CD4-positive, alpha-beta T cell treated with Interleukin-1 beta for 1 hour (primary cell): ENCODE results near the gene GAB3.
"Not testable (repeated sequence)": the region's sequence is repeated elsewhere in the genome, so short reads cannot be mapped to it uniquely, and the experiment has no call there.

Experiments
- DNase-seq, 2 donors: peaks; one replicate each; pipeline ENCODE4 v3.0.0-alpha.2; 2020 to 2022

Gene GAB3

DNA sequence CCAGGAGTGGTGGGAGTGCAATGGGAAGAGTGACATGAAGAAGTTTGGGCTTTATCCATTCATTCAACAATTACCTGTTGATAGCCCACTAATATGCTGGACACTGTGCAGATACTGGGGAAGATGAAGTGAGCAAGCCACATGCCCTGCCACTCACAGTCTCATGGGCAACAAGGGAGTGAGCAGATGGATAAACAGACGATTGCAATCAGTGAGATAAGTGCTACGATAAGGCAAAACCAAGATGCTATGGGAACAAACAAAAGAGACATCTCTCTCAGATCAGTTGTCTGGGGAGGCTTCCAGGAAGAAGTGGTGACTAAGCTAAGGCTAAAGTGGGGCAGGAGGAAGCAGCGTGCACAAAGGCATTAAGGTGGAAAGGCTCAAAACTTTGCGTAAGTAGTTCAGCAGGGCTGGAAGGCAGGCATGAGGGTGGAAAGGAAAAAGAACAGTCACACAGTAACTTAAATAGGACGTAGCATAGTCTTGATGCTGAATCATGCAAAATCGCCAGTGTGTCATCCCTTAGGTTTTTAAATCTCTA, 31.7 kb downstream of the GAB3 start:
- peak; percentile 47 to 58 for DNase-seq

GRCh38 chrX:154718616-154719015, 32.3 kb downstream of the GAB3 start:
- no peak for DNase-seq

- peak; percentile 37 to 46 for DNase-seq
Measured at GRCh38 chrX:154717824-154718223, 33.1 kb downstream of the GAB3 start.

DNA sequence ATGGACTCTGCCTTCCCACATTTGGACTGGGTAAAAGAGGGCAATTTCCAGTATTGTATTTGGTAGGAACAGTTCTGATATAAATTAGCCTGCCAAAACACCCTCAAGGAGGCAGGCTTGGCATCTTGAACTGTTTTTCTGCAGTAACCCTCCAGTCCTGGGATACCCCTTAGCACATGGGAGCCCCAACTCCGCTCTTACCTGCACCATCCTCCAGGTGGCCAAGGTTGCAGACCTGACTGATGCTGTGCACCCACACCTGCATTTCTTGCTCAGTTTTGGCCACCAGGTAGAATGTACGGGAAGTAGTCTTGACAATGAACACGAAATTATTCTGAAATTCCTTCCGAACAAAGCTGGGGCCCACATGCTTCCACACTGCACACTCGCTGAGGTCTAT, 35.1 kb downstream of the GAB3 start:
- DNase-seq = no peak

- DNase-seq = peak; percentile 42 to 70
Measured at GRCh38 chrX:154714925-154715324, 36.0 kb downstream of the GAB3 start.

- peak in 1 of 2 donors; percentile 54 for DNase-seq
Measured at GRCh38 chrX:154712781-154713740, 37.8 kb downstream of the GAB3 start.

DNA sequence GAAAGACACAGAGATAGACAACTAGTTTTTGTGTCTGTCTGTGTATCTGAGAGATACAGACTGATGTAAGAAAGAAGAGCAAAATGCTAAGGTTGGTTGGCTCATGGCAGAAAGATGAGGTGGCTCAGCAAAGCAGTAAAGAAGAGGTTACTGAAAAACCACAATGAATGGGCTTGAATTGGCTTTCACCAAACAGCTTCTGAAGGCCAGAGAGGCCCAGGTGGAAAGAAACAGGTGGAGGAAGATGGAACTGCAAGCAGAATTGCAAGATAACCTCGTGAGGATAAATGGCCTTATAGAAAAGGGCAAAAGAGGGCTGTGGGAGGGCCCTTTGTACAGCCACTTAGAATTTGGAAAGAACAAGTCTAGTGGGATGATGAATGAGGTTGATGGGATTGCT, 39.6 kb downstream of the GAB3 start:
- DNase-seq = no peak

- no peak for DNase-seq
Measured at GRCh38 chrX:154710309-154710708, 40.6 kb downstream of the GAB3 start.

DNA sequence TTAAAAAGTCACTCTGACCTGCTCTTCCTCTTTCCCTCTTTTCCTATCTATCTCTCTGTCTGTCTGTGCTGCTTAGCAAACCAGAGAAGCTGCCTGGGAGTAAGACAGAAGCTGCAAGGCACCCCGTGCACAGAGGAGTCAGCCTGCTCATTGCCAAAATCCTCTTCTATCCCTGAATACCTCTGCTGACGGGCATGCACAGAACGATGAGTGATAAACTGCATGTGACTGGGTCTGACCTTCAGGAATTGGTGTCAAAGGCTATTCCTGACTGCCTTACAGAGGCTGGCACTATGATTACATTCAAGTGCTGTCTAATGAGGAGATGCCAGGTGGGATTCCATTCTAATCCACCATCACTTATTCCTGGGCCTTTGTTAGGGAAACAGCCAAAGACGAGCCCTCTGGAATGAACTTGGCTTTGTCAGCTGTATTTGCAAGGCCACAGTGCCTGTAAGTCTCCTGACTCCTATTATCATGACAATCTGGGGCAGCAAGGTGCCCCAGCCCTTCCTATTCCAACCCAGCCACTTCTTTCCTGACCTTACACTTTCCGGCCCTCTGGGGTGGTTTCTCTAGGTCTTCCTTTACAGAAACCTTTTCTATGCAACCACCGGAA, 52.1 kb downstream of the GAB3 start:
- DNase-seq = no peak

GRCh38 chrX:154696676-154697045, 54.2 kb downstream of the GAB3 start:
- DNase-seq = no peak

- no peak for DNase-seq
Measured at GRCh38 chrX:154695911-154696675, 54.8 kb downstream of the GAB3 start.

- no peak for DNase-seq
Measured at GRCh38 chrX:154693394-154693793, 57.5 kb downstream of the GAB3 start.

DNA sequence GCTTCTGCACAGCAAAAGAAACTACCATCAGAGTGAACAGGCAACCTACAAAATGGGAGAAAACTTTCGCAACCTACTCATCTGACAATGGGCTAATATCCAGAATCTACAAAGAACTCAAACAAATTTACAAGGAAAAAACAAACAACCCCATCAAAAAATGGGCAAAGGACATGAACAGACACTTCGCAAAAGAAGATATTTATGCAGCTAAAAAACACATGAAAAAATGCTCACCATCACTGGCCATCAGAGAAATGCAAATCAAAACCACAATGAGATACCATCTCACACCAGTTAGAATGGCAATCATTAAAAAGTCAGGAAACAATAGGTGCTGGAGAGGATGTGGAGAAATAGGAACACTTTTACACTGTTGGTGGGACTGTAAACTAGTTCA, 60.4 kb downstream of the GAB3 start:
- not testable (repeated sequence) for DNase-seq

GRCh38 chrX:154672084-154672483, 78.8 kb downstream of the GAB3 start:
- DNase-seq = not testable (repeated sequence)

- not testable (repeated sequence) for DNase-seq
Measured at GRCh38 chrX:154670848-154671247, 80.0 kb downstream of the GAB3 start.

DNA sequence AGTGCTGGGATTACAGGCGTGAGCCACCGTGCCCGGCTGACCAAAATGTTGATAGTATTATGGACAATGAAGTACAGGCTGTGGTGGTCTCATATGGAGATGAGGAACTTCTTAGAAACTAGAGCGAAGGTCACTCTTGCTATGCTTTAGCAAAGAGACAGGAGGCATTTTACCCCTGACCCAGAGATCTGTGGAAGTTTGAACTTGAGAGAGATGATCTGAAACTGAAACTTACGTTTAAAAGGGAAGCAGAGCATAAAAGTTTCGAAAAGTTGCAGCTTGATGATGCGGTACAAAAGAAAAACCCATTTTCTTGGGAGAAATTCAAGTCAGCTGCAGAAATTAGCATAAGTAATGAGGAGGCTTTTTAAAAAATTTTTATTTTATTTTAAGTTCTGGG, 89.0 kb downstream of the GAB3 start:
- no peak for DNase-seq

DNA sequence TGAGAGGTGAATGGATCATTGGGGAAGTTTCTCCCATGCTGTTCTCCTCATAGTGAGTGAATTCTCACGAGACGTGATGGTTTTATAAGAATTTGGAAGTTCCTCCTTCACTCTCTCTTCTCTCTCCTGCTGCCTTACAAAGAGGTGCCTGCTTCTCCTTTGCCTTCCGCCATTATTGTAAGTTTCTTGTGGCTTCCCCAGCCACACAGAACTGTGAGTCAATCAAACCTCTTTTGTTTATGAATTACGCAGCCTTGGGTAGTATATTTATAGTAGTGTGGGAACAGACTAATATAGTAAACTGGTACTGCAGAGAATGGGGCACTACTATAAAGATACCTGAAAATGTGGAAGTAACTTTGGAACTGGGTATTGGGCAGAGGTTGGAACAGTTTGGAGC, 89.7 kb downstream of the GAB3 start:
- no peak for DNase-seq

DNA sequence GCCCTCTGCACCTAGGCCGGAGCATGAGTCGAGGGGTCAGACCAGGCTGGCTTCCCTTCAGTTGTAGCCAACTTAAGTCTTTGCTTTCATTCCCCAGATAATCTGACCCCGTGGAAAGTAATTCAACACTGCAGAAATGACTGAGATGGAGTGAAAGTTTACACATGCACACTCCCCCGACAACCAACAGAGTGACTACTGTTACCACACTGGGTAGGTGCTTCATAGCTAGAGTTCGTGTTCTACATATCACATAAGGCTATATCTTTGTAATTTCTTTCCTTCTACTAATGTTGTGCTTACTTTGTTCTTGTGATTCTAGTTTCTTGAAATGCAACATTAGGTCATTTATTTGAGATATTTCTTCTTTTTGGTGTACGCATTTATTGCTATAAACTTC, 90.3 kb downstream of the GAB3 start:
- DNase-seq = no peak

- DNase-seq = no peak
Measured at GRCh38 chrX:154658957-154659356, 91.9 kb downstream of the GAB3 start.

GRCh38 chrX:154658187-154658586, 92.7 kb downstream of the GAB3 start:
- no peak for DNase-seq

DNA sequence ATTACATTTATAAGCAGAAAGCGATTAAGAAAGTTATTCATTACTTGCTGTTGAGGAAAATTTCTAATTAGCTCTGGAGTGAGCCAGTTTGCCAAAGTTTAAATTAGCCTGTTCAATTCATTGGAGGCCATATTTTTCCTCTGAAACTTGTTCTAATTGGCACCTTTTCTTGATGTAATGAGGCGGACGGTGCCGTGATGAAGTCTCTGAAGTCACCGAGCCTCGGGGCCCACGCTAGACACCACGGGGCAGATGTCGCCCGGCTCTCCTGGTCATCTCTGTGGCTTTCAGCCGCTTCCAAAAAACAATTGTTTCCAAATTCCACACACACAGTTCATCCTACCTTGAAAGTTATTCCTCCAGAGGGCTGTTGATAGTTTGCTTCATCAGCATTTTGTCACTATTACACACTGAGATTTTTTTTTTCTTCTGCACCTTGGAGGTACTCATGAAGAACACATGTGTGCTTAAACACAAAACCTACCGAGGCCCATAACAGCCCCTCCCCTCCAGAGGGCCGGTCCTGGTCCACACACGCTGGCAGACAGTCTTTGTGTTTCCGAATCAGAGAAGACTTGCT, 93.6 kb downstream of the GAB3 start:
- no peak for DNase-seq

- no peak for DNase-seq
Measured at GRCh38 chrX:154655786-154656185, 95.1 kb downstream of the GAB3 start.

DNA sequence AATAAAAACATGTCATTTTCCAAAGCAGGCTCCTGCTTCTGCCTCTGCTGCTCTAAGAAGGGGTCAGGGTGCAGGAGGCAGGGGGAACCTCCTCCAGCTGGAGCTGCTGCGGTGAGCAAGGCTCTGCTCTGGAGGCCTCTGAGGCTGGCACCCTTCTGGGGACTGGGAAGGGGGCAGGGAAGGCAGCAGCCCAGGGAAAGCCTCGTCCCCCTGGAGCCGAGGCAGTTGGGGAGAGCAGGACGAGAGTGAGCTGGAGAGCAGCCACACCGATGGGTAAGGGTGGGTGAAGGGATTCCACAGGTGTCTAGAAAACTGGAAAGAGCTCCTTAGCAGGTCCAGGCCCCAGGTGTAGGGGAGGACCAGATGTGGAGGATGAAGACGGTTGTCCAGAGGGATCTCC, 95.5 kb downstream of the GAB3 start:
- no peak for DNase-seq
